Activated CD8-positive, alpha-beta memory T cell treated with anti-CD3 and anti-CD28 coated beads for 48 hours (primary cell): ENCODE measurements around the gene DAP.

Experiments used
- DNase-seq, 3 experiments: peaks; one replicate each; pipeline ENCODE4 v3.0.0-alpha.2; 2020; ENCODE audit warnings: low read depth in 2 of 3, low spot score in 2 of 3

The DAP gene

DNA sequence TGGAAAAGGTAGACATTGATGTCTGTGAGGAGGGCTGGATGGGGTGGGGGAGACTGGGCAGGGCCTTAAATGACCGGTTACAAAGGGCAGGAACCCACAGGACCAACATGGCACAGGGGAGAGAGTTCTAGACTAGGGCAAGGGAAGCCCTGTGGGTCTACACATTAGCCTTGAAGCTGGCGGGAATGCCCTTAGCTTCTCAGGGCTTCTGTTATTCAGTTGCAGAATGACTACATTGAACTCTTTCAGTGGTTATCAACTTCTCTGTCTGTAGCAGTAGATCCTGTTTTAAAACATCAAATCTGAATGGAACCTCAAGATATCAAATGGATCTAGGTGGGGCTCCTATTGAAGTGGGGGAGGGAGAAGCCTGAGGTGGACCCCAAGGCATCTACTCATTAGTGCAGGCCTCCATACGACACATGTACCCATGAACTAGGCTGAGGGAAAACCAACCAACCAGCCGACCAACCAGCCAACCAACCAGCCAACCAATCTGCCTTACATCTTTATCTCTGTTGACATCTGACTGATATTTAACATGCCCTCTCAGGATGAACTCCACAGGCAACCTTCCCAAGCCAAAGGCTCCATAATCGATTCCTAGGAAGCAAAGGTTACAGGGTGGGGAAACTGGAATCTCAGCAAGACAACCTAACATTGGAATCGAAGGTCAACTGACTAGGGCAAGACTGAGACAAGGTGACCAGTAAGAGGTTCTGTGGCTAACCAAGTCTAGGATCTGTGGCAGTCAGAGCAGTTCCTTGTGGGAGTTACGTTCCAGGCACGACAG is 48.3 kb downstream of the DAP start:
- no peak for DNase-seq

DNA sequence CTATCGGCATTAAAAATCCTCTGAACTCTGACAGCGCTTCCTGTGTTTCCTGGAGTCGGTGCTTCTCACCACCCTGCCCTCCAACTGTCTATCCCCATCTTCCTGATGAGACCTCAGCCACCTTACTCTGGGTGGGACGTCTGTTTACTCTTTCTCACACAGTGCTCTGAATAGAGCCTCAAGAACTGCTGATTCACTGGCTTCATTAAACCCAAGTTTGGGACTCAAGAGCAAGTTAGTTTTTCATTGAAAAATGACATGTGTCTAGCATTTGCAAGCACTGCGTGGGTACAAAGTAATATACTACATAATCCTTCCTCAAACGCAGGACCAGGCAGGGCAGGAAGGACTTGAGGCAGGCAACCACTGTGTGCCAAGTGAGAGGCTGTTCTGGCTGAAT is 49.5 kb downstream of the DAP start:
- DNase-seq: no peak

DNA sequence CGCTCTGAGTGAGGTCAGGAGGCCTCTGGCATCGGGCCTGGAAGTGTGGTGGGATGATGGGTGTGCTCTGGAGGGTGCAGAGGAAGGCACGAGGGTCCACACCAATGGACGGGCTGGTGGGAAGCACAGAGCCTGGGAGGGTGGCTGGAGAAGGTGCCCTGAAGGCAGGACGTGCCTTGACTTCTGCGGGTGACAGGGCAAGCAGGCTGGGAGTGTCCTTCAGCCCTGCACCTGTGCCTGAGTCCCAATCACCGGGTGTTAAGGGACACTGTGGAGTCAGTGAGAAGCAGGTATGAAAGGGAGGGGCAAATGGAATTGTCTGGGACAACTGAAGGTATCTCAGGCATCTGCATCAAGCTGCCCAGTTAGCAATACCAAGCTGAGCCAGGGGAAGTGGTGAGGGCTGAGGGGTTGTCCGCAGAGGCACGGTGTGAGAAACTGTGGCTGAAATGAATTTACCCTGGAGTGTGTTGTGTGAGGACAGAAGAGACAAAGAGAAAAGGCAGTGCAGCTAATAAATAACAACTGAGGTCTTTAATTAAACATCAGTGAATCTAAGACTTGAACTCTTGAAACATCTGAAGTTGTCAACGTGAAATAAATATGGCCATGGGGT is 50.4 kb downstream of the DAP start:
- DNase-seq: no peak

DNA sequence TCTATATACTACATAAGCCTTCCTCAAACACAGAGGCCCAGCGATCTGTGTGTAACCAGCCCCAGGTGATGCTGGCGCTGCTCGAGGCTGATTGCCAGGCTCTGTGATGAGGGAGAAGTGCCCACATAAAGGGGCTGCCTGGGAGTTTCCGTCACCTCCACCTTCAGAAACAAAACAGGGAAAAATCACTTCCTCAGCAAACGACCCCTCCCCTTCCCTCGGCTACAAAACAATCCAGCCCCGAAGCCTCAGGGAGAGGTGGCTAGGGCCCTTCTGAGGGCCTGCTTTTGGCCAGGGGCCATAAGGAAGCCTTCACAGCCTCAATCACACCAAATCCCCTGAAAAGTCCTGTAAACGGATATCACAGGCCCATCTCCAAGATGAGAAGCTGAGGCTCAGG is 51.1 kb downstream of the DAP start:
- DNase-seq: no peak

DNA sequence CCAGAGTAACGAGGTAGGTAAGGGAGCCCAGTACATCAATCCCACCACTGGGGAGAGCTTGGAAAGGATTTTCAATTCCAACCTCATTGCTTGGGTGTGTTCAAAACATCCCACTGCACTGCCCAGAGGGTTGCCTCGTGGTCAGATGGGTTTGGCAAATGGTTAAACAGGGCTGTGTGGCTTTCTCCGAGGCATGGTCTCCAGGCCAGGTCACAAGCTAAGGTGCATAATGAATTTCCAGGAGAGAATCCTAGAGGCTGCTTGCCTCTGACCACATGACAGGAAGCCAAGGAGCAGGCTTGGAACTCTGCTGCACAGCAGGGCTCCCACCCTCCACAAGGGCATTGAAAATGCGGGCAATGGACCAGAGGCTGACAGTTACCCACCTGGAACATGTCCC is 51.6 kb downstream of the DAP start:
- DNase-seq: no peak

DNA sequence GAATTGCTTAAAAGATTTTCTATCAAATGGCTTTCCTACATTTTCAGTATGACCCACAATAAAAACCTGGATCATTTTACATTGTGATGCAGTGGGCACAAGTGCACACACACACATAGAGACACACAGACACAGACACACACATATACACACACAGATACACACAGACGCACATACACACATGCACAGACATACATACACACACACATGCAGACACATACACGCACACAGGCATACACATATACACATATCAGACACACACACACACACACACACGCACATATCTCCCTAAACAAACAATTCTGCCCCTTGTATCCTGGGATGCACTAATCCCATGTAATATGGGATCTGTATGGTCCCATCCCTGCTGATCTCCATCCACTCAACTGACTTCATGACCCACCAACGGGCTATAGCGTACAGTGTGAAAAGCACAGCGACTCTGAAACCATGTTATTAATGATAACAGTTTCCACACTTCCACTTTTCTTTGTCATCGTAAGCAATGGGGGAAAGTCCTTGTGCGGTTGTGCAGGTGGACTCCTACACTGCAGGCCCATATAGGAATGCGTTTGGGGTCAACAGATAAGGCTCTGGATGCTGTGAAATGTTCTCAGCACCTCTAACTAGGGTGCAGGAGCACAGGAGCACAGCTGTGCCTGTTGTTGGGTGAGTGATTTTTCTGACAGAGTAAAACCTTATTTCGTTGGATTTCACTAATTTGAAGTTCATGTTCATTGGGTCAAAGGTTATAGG is 52.7 kb downstream of the DAP start:
- no peak for DNase-seq

DNA sequence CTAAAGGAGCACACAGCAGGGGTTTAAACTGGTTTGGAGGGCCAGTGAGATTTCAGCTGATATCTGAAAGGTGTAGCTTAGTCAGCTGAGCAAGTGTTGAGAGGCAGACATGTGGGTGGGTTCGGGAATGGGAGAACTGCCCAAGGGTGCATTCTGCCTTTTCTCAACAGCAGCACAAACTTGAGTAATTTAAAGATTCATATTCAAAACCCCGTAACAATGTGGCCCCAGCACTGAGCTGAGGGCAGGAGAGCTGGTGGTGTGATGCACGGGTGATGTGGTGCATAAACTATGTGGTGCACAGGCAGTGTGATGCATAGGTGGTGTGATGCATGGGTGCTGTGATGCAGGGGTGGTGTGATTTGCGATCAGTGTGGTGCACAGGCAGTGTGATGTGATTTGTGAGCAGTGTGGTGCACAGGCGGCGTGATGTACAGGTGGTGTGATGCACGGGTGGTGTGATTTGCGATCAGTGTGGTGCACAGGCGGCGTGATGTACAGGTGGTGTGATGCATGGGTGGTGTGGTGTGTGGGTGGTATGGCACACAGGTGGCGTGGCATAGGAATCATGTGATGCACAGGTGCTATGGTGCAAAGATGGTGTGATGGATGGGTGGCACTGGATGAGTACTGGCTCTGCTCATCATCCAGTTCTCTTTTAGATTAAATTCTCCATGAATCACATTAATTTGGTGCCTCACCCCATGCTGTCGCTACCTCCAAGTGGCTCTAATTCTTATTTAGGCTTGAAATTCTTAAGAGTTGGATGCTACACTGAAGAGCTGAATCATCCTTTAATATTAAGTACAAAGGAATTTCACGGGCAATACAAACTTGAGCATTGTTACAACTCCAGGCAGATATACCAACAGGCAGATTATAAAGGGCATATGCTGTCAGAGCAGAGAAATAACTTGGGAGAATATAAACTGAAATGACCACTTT is 53.6 kb downstream of the DAP start:
- DNase-seq: no peak

DNA sequence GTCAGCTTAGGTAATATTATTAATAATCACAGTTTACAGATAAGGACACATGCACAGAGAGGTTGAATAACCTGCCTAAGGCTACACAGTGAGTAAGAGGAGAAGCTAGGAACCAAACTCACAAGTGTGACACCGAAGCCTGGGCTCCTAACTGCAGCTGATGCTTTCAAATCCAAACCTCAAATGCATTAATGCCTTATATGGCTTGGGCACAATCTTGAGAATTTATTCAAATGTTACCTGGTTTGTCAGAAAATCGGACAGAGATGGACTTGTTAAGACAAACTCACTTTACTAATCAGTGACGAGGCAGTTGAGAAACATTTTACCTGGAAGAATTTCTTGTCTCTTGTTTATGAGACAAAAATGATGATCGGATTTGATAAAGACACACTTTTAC is 54.7 kb downstream of the DAP start:
- no peak for DNase-seq

DNA sequence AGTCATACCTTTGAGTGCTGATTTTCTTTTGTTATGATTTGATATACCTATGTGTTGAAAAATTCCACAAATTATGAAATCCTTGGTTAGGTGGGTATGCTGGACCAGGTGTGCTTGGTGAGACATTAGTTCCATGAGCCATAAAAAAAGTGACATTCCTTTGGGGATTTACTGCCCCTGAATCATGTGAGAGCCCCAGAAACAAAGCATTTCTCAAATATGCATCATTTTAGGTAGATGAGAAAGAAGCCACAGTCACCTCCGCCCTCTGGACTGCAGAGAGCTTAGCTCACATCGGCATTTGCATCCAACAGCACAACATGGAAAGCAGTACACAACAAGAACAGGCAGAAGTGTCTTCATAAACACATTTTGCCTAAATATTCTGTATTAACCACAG is 55.3 kb downstream of the DAP start:
- DNase-seq: no peak

DNA sequence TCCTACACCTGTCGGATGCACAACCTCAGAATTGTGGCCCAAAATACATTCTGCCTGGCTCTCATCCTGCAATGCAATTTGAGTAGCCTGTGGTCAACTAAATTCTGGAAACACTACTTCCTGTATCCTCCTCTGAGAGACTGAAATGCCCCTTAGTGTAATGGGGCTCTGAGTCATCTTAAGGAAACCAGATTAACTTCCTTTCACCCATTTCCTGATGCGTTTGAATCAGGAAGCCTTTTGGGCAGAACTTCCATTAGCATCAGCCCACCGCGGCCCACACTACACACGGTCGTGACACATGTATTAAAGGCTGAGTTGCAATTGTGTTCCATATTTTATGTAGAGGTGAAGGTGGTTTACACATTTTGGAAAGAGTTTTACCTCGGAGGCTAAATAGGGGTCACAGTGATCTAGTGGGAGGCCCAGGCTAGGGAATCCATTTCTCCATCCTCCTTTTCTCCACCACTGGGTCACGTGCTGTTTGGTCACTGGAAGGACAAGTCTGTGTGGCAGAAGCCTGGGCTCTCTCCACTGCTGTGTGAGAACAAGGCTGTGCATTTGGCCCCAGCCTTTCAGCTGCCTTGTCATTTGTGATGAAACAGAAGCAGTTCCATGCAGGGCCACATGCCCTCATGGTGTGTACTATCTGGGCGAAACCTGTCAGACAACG is 55.9 kb downstream of the DAP start:
- no peak for DNase-seq

DNA sequence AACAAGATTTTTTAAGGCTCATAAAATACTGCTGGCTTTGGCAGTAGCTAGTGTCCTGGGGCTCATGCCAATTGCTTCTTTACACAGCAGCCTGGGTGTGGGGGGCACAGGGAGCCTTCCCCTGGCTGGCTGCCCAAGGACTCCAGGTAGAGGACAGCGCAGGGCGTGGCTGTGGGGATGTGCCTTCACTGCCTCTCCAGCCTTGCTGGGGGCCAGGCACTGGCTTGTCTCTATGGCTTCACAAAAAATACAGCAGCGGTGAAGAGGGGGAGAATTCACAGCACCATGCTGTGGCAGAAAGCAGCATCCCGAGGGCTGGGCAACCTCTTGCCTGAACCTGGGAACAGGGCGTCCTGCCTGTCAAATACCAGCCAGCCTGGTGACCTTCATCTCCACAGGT is 57.4 kb downstream of the DAP start:
- DNase-seq: no peak

DNA sequence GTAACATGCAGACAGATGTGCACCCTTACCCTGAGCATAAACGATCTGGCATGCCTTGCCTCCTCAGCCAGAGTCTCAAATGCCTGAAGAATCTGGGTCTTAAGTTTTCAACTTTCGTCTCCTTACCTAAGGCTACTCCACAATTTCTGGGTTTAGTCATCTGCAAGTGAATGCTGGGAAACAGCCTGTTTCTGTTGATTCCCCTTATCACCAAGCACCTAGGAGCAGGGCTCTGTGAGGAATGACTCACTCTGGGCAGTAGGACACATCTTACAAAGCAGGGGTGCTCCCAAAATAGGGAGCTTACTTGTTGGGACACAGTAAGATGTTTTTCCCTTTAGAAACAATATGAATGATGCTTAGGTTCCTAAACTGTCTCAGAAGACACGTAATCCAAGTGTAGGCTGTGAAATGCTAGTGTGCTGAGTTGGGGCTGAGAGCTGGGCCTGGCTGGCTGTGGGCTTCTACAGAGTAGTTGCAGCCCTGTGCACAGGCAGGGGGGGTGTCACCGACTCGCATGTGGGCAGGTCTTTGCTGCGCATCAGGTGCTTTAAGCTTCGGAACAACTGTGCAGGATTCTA is 58.0 kb downstream of the DAP start:
- DNase-seq: no peak

DNA sequence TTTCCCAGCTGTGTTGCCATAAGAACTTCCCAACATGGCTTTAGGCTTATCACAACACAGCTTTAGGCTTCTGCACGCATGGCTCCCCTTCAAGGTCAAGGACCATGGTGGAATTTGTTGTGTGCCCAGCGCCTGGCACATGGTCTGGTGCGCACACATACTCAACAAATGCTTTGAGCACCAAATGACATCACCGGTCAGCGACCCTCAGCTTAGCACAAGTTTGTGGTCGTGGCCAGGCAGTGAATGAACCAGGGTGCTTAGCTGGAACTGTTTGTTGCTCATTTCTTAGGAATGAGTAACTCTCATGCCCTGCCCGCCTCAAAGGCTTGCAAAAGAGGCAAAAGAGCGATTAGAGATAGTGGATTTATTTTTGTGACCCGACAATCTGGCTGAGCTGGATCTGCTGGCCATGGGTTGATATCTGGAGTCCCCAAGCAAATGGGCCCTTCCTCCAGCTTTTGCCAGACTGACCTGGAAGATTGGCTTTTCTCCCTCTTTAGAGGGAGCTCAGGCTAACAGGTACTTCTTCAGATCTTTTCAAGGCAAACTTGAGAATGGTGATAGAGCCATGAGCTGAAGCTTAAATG is 58.9 kb downstream of the DAP start:
- no peak for DNase-seq

DNA sequence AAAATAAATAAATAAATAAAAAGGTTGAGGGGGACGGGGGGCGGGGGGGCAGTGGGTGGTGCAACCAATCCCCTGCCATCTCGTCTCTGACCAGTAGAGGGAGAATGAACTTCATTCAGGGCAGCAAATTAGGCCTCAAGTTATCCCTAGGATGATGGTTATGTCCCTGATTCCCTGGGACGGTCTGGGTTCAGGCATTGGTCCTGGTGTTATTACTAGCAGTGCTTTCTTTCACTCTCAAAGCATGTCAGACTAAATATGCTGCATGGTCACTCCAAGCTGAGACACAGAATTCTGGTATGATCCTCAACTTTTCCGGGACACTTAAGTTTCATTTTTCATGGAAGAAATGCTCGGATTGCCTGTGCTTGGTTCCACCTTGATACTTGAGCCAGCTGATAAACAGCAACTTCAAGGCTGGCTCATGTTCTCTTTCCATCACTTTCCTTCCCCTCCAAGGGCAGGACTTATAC is 59.4 kb downstream of the DAP start:
- peak in 1 of 3 experiments; percentile 18 for DNase-seq

DNA sequence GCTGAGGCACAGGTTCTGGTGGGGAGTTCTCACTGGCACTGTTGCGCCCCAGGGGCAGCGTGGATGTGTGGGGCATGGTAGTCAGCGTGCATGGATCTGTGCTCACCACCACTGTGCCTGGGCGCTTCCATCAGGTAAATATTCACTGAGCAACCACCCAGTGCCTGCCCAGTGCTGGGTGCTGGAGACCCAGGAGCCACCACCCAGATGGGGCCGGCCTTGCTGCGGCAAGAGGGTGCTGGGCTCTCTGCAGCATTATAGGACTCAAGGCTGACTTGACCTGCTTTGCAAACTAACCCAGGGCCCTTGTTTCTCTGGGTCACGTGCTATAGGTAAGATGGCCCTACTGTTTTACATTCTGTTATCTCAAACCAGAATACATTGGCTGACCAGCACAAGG is 60.5 kb downstream of the DAP start:
- no peak for DNase-seq

DNA sequence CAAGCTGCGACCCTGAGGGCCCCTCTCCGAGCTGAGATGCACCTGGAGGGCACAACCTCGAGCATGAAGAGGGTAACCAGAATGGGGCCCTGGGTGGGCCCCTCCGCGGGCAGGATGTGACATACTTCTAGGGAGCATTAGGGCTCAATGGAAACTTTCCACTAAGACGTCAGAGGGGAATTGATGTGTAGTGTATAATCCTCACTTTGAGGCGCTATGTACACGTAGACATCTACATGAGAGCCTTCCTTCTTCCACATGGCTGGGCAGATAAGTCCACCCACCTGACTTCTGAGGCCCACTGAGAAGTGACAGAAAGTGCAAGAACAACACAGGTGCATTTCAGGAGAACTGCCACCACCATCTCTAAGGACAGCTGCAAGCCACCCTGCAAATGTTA is 61.0 kb downstream of the DAP start:
- no peak for DNase-seq

DNA sequence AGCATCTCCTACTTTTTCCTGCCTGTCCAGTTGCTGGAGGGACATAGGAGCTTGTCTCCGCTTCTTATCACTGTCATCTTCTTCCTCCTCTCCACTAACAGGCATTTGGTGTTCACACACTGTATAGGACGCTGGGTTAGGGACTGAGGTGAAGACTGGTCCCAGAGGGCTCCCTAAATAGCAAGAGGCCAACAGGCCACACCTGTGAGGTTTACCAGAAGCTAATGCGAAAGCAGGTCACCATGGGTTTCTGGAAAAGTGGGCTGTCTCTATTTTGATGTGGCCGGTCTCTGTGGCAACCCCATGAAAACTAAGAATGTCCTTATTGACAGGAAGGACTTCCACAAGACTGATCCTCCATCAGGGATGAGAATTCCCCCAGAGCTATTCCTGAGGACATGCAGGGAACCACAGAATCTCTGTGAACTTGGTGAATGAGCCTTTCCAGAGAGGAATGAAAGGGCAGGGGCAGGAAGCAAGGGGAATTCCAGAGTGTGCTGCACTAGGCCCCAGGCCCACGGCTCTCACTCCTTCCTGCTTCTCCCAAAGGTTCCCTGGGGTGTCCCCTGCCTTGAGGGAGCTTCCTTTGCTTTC is 61.7 kb downstream of the DAP start:
- DNase-seq: no peak

DNA sequence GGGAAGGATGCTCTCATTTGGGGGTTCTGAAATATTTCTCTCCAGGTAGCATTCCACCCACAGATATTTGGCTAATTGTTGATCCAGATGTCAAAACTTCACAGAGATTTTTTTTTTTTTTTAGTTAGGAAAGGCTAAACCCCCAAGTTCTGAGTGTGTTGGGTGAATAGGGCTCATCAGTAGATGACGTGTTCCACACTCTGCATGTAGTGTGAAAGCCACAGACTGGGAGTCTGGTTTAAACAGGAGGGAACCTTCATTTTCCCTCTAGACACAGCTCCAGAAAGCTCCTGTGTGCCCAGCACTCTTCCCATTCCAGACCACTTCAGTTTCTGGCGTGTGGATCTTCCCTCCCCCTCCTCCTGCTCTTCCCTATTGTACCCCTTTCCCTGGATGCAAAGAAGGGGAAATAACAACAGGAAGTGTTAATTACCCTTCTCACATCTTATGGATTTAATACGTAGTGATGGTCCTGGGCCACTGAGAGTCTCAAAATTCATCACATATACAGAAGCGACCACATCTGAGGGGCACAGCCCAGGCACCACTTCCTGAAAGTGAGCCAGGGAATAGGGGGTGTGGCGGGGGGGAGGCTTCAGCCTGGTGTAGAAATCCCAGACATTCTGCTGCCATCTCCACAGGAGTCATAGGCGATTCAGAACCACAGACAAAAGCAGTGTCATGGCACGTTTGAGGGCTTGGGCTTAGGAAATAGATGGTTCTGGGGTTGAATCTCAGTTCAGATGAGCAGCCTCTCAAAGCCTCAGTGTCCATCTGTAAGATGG is 65.1 kb downstream of the DAP start:
- no peak for DNase-seq
